ENCODE results near the gene MRPL28.
"Not testable (repeated sequence)": the region's sequence is repeated elsewhere in the genome, so short reads cannot be mapped to it uniquely, and the experiment has no call there.

The MRPL28 gene

DNA sequence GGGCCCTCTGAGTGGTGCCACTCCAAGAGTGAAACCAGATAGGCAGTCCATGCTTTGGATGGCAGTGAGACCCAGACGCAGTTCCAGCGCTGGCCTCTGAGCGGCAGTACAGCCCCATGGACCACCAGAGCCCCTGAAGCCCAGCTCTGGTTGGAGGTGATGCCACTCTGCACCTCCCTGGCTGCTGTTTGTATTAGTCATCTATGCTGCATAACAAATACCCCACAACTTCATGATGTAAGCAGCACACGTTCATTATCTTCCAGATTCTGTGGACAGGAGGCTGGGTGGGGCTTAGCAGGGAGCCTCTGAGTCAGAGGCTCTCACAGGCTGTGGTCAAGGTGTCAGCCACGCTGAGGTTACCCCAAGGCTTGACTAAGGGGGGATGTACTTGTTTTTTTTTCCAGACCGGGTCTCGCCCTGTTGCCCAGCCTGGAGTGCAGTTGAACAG is 21.6 kb upstream of the MRPL28 start:
- peak; percentile 51 to 74 for DNase-seq (ENCODE audit: low read depth in 2 of 2)

DNA sequence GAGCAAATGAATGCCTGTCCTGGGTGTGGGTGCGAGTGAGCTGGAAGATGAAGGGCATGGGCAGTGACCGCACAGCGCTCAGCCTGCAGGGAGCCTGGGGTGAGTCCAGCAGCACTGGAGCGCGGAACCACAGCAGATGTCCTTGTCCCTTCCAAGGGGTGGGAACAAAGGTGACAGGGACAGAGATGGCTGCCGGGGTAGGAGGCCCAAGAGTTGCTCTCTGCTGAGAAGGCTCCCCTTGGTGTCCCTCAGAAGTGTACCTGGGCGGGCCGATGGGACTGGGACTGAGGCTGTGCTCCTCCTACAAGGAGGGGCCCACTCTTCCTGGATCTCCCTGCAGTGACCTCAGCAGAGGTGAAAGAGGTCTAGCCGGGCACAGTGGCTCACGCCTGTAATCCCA is 19.0 kb upstream of the MRPL28 start:
- DNase-seq (ENCODE audit: low read depth in 2 of 2), result no peak

DNA sequence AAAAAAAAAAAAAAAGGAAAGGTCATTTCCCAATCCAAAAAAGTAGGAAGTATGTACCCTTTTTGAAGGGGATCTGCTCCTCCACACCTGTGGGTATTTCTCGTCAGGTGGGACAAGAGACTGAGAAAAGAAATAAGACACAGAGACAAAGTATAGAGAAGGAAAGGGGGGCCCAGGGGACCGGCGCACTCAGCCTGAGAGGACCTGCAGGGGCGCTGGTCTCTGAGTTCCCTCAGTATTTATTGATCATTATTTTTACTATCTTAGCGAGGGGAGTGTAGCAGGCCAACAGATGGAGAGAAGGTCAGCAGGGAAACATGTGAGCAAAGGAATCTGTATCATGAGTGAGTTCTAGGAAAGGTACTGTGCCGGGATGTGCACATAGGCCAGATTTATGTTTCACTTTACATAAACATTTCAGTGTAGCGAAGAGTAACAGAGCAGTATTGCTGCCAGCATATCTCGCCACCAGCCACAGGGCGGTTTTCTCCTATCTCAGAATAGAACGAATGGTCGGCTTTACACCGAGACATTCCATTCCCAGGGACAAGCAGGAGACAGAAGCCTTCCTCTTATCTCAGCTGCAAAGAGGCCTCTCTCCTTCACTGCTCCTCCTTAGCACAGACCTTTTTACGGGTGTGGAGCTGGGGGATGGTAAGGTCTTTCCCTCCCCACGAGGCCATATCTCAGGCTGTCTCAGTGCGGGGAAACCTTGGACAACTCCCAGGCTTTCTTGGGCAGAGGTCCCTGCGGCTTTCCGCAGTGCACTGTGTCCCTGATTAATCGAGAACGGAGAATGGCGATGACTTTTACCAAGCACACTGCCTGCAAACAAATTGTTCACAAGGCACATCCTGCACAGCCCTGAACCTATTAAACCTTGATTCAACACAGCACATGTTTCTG is 17.7 kb upstream of the MRPL28 start:
- not testable (repeated sequence) for DNase-seq (ENCODE audit: low read depth in 2 of 2)

DNA sequence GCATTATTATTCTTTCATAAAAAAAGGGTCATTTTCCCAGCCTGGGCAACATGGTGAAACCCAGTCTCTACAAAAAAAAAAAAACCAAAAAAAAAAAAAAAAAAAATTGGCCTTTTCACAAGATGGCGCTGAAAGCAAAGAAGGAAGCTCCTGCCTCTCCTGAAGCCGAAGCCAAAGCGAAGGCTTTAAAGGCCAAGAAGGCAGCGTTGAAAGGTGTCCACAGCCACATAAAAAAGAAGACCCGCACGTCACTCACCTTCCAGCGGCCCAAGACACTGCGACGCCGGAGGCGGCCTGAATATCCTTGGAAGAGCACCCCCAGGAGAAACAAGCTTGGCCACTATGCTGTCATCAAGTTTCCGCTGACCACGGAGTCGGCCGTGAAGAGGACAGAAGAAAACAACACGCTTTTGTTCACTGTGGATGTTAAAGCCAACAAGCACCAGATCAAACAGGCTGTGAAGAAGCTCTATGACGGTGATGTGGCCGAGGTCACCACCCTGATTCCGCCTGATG is 16.4 kb upstream of the MRPL28 start:
- no peak for DNase-seq (ENCODE audit: low read depth in 2 of 2)

DNA sequence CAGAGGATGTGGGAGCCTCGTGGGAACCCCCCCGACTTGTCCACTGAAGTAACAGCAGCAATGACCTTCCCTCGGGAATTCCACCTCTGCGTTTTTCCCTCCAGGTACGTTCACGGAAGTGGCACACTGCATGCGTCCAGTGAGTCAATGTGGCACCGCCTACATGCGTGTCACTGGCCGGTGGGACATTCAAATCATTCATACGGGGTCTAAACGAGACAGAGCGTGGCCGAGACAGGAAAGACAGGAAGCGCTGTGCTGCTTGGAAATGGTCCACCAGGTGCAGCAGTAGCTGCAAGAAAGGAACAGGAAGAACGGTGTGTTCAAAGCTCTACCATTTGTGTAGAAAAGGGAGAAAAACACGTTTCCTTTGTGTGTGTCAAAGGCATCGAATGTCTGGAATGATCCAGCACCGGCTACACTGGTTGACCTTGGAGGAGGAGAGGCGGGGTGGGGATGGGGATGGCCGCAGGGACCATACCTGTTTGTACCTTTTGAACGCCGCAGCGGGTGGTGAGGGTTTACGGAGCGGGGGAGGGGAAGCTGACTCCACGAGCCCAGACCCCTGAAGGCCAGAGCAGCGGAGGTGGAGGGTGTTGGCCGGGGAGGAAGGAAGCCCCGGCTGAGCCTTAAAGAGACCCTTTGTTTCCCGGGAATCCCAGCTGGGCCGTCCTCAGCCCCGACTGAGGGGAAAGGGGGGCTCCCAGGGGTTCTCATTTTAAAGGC is 13.2 kb upstream of the MRPL28 start:
- DNase-seq (ENCODE audit: low read depth in 2 of 2), result no peak

DNA sequence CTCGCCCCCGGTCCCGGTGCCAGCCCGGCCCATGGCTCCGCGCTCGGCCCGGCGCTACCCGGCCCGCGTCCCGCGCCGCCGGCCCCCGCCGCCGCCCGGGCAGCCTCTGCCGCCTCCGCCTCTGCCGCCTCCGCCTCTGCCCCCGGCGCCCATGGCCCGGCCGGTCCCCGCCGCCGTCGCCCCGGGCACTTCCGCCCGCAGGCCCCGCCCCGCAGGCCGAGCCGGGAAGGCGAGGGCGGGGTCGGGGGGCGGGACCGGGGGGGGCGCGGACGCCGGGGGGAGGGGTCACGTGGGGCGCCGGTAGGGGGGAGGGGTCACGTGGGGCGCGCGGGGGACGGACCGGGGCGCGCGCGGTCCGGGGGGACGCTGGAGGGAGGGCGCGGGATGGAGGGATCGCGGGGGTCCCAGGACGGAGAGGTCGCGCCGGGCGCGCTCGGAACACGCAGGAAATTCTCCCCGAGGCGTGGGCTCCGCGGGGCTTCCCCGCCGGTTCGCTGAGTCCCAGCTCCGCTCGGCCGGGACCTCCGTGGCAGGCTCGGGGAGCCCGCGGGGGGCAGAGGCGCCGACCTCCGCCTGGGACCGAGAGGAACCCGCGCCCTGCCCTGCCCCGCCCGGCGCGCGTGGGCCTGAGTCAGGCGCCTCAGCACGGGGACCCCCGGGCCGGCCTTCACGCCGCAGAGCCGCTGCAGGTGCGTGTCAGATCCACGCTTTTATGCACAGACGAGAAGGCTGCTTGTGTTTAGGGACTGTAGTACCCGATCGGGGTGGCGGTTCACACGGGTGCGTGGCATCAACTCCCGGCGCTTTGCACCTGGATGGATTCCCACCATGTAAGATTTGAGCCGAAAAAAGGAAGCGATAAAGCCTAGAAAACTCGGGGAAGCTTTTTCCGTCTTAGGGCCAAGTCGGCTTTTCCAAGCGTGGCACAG is 11.7 kb upstream of the MRPL28 start, which contains the start of gene PGAP6:
Gene PGAP6 (minus strand): TSS at position 190 of the 929 bp plus-strand sequence. CDS start 157 bp downstream, at position 33.
- peak; percentile 32 to 60 for DNase-seq (ENCODE audit: low read depth in 2 of 2)

DNA sequence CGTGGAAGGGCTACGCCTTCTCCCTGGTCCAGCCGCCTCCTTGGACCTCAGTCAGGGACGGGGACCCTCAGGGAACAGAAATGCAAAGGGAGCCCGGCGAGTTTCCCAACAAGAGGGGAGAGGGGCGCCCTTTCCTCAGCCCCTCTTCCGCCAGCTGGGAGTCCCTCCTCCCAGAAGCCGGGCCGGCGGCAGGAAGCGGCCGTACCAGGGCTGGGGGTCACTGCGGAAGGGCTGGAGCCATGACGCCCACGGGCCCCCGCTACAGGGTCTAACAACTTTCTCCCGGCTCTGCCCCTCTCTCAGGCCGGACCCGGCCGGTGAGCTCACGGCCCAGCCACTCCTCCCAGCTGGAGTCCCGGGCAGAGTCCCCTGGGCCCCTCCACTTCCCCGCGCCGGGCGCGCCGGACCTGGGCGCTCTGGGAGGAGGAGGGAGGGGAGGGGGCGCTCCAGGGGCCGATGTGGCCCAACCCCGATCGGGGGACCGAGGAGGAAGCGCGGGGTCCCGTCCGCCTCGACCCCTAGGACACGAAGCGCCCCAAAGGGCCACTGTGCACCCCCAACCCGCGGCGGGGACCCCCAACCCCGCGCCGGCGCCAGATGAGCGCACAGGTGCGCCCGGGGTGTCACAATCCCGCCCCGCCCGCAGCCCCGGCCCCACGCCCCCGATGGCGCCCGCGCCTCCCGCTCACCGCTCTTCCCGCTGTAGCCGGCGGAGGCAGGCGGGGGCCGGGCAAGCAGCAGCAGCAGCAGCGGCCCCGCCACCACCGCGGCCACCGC is 10.9 kb upstream of the MRPL28 start:
- DNase-seq (ENCODE audit: low read depth in 2 of 2), result no peak

DNA sequence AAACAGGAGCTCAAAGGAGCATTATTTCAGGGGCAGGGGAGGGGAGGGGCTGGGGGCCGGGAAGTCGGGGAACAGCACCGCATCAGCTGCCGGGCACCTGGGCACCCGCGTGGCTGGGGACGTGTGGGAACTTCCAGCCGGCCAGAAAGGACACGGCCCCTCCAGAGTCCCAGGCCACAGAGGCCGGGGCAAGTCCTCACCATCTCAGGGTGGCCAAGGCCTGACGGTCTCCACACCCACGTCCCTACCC is 10.3 kb upstream of the MRPL28 start:
- no peak for DNase-seq (ENCODE audit: low read depth in 2 of 2)

DNA sequence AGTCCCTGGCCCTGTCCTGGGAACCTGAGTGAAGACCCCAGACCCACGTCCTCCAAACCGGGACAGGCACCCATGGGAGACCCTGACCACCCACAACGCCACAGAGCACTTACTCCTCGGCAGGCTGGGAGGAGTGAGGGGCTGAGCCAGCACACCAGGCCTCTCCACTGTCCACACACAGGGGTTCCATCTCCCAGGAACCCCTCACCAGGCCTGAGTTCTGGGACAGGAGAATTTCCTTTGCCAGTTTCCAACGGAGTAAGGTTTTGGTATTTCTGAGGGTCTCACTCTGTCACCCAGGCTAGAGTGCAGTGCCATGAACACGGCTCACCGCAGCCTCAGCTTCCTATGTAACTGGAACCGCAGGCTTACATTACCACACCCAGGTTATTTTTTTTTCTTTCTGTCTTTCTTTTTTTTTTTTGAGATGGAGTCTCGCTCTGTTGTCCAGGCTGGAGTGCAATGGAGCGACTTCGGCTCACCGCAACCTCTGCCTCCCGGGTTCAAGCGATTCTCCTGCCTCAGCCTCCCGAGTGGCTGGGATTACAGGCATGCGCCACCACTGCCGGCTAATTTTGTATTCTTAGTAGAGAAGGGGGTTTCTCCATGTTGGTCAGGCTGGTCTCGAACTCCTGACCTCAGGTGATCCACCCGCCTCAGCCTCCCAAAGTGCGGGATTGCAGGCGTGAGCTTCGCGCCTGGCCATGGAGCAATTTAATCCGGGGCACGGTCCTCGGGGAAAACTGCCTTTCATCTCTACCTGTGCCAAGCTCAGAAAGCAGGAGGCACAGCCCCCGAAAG is 9.8 kb upstream of the MRPL28 start:
- no peak for DNase-seq (ENCODE audit: low read depth in 2 of 2)

DNA sequence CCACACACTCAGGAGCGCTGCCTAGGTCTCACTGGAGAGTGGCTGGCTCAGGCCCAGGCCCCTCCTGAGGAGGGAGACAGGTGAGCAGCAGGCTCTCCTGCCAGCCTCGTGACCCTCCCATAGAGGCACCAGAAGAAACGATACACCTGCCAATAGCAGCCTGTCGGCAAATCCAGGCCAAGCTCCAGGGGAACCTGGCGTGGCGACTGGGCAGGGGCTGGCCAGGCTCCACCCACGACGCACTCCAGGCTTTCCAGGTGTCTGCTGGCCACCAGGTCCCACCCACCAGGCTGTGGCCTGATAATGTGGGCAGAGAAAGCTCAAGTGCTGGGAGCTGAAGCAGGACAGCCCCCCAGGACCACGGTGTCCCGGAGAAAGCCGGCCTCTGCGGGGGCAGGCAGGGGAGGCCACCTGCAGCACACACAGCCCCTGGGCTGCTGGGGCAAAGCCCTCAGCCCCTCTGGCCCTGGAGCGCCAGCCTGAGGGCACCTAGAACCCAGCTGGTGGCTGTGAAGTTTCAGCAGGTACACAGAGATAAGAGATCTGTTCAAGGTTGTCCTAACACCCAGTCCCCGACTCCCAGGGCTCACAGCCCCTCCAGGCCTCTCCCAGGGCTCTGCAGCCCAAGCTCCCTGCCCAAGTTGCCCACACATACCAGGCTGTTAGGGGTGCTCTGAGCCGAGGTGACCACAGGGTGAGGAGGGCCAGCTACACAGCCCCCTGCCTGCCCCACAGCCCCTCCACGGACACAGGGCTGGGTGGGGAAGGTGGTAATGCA is 9.0 kb upstream of the MRPL28 start:
- no peak for DNase-seq (ENCODE audit: low read depth in 2 of 2)

DNA sequence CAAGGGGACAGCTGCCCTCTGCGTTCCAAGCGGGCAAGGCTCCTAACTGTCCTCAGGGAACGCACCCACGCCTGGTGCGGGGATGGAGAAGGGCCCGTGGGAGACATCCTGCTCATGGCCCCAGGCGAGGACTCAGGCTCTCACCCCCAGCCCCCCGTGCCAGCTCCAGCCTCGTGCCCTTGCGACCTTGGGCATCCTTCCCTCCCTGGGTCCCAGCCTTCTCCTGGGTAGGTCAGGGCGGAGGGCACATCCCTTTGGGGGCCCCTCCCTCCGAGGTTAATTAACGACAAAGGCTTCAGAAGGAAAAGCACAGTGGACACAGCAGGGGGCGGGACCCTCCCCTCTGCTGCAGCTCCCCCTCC is 8.5 kb upstream of the MRPL28 start:
- DNase-seq (ENCODE audit: low read depth in 2 of 2), result no peak

DNA sequence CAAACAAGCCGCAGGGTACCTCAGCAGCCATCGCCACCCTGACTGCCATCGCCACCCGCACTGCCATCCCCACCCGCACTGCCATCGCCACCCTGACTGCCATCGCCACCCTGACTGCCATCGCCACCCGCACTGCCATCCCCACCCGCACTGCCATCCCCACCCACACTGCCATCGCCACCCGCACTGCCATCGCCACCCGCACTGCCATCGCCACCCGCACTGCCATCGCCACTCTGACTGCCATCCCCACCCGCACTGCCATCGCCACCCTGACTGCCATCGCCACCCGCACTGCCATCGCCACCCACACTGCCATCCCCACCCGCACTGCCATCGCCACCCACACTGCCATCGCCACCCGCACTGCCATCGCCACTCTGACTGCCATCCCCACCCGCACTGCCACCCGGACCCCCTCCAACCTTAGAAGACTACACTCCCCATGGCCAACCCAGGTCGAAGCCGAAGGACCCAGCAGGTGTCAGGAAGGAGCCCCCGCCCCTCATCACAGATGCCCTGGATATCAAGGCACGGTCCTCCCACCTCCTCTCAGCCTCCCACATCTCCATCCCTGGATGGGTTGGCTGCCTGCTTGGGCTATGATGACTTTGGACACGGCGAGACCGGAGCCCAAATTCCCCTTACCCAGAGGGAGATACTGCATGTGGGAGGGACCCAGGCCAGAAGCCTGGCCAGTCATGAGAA is 7.9 kb upstream of the MRPL28 start:
- DNase-seq (ENCODE audit: low read depth in 2 of 2), result not testable (repeated sequence)

DNA sequence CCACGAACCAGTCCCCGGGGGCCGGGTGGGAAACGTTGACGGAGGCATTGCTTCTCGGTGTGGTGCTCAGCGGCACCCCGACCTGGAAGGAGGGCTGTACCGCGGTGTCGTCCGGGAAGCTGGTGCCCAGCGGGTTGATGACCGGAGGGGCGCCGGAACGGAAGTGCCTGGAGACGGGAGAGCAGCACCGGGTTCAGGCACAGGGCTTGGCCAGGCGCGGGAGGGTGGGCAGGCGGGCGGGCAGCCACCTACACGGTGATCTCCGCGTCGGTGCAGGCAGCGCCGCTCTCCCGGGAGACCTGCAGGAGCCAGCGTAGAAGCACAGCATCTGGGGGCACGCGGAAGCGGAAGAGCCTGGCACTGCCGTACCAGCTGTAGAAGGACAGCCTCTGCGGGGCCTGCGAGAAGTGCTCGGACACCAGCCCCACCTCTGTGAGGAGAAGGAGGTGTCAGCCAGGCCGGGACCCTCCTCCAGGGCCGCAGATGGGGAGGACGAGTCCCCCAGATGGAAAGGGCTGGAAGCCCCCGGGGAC is 7.1 kb upstream of the MRPL28 start:
- DNase-seq (ENCODE audit: low read depth in 2 of 2), result no peak

DNA sequence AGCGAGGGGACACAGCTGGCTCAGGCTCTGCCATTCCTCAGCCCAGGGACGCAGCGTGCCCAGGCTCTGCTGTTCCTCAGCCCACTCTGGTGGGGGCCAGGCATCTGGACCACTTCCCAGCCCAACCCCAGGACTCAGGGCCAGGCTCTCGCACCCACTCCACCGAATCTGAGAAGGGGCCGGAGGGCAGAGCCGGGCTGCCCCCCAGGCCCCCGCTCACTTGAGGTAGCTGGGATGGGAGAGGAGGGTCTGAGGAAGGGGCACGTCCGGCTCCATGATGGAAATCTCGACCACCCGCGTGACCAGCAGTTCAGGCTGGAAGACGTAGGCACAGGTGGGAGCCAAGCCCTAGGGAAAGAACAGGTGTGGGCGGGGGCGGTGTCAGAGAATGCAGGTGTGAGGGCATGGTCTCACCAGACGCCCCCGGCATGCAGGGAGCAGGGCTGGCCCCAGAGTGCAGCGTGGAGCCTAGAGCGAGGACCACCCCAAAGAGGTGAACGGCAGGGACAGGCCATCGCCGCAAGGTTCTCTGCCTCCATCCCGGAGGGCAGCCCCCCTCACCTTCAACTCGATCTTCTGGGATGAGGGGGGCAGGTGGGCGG is 6.6 kb upstream of the MRPL28 start:
- no peak for DNase-seq (ENCODE audit: low read depth in 2 of 2)

DNA sequence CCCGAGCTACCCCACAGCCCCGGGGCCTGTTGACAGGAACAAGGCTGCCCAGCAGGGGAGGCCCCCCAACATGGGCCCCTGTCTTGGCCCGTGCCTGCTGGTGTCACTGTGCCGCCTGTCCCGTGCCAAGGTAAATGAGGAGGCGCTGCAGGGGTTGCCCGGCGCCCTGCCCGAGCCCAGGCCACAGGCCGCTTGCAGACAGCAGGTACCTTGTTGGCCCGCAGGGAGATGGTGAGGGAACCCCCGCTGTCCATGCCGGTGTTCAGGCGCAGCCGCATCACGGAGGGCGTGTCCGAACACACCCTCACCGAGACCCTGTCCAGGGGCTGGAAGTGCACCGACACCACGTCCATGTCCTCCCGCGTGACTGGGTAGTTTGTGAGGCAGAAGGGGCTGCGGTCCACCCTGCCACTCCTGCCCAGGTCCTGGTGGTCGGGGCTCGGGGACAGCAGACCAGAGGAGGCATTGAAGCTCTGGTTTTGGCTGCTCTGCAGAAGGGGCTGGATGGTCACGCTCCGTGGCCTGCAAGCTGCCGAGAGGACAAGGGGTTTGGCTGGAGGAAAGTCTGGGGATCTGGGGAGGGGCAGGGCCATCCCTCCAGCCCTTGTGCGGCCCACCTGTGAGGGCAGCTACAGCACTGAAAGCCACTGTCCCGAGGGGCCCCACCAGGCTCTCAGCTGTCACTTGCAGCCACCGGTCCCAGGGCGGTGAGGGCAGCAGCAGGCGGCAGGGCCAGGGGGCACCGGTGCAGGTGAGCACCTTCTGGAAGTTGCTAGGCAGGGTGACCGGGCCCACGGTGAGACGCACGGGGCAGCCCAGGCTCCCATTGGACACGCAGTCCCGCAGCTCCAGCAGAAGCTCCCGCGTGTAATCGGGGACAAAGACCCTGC is 5.8 kb upstream of the MRPL28 start:
- no peak for DNase-seq (ENCODE audit: low read depth in 2 of 2)

DNA sequence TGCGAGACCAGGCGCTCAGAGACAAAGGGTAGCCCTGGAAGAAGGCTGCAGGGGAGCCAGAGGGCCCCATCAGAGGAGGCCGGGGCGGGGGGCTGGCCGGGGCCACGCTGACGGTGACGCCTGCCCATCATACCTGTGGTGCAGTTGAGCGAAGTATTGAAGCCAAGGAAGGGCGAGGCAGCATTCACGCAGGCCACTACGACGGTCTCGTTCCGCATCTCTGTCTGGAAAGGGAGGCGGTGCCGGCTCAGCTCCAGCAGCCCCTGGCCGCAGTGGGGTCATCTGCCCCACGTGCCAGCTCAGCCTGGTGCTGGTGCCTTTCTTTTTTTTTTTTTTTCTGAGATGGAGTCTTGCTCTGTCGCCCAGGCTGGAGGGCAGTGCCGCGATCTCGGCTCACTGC is 4.9 kb upstream of the MRPL28 start:
- DNase-seq (ENCODE audit: low read depth in 2 of 2), result no peak

DNA sequence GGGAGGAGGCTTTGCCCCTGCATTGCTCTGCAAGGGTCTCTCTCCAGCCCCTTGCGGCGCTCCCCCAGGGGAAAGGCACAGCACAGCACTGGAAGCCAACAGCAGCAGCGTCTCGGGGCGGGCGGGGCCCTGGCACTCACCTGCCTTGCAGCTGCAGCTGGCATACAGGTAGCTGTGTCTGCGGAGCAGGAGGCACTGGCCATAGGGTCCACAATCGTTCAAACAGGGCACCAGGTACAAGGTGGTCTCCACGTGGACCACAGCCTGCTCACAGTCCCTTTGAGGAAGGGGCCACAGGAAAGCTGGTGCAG is 4.2 kb upstream of the MRPL28 start:
- DNase-seq (ENCODE audit: low read depth in 2 of 2), result no peak
